ENCODE data around the gene FRK.

DNA sequence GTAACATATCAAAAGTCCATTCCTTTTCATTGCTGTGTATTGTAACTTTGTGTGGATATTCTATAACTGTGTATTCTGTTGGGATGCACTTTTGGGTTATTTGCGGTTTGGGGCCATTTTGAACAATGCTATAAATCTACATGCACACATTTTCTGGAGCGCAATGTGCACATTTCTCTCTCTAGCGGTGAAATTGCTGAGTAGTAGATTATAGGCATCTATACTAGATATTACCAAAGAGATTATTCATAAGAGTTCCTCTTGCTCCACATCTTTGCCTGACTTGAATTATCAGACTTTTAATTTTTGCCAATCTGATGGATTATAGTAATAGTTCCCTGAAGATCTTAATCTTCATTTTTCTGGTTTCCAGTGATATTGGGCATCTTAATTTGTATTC, 18.3 kb upstream of the FRK start:
- TF ChIP-seq, protein P1, sequence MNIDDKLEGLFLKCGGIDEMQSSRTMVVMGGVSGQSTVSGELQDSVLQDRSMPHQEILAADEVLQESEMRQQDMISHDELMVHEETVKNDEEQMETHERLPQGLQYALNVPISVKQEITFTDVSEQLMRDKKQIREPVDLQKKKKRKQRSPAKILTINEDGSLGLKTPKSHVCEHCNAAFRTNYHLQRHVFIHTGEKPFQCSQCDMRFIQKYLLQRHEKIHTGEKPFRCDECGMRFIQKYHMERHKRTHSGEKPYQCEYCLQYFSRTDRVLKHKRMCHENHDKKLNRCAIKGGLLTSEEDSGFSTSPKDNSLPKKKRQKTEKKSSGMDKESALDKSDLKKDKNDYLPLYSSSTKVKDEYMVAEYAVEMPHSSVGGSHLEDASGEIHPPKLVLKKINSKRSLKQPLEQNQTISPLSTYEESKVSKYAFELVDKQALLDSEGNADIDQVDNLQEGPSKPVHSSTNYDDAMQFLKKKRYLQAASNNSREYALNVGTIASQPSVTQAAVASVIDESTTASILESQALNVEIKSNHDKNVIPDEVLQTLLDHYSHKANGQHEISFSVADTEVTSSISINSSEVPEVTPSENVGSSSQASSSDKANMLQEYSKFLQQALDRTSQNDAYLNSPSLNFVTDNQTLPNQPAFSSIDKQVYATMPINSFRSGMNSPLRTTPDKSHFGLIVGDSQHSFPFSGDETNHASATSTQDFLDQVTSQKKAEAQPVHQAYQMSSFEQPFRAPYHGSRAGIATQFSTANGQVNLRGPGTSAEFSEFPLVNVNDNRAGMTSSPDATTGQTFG (tag by site-specific recombination; IDR thresholded peaks at IDR 0.05; ENCODE audit: borderline replicate concordance): no peak
- TF ChIP-seq, protein P2, sequence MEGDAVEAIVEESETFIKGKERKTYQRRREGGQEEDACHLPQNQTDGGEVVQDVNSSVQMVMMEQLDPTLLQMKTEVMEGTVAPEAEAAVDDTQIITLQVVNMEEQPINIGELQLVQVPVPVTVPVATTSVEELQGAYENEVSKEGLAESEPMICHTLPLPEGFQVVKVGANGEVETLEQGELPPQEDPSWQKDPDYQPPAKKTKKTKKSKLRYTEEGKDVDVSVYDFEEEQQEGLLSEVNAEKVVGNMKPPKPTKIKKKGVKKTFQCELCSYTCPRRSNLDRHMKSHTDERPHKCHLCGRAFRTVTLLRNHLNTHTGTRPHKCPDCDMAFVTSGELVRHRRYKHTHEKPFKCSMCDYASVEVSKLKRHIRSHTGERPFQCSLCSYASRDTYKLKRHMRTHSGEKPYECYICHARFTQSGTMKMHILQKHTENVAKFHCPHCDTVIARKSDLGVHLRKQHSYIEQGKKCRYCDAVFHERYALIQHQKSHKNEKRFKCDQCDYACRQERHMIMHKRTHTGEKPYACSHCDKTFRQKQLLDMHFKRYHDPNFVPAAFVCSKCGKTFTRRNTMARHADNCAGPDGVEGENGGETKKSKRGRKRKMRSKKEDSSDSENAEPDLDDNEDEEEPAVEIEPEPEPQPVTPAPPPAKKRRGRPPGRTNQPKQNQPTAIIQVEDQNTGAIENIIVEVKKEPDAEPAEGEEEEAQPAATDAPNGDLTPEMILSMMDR (tag by site-specific recombination; IDR thresholded peaks at IDR 0.05): no peak
- TF ChIP-seq ZNF174 (tag by site-specific recombination; IDR thresholded peaks at IDR 0.05) (no peak), REST (tag by site-specific recombination; IDR thresholded peaks at IDR 0.05) (no peak), SCRT2 (tag by site-specific recombination; IDR thresholded peaks at IDR 0.05) (no peak), SP2 (tag by site-specific recombination; IDR thresholded peaks at IDR 0.05) (no peak), ZNF544 (tag by site-specific recombination; IDR thresholded peaks at IDR 0.05) (no peak), ZNF76 (tag by site-specific recombination; IDR thresholded peaks at IDR 0.05; ENCODE audit: borderline replicate concordance, low read depth) (no peak), ZBTB44 (tag by site-specific recombination; IDR thresholded peaks at IDR 0.05) (no peak), ZSCAN30 (tag by site-specific recombination; IDR thresholded peaks at IDR 0.05) (no peak), HOXA7 (CRISPR knock-in tag; IDR thresholded peaks at IDR 0.05; ENCODE audit: borderline replicate concordance) (no peak), ZNF18 (tag by site-specific recombination; IDR thresholded peaks at IDR 0.05) (no peak), ZNF473 (tag by site-specific recombination; IDR thresholded peaks at IDR 0.05) (no peak)
- TF ChIP-seq, protein P3, sequence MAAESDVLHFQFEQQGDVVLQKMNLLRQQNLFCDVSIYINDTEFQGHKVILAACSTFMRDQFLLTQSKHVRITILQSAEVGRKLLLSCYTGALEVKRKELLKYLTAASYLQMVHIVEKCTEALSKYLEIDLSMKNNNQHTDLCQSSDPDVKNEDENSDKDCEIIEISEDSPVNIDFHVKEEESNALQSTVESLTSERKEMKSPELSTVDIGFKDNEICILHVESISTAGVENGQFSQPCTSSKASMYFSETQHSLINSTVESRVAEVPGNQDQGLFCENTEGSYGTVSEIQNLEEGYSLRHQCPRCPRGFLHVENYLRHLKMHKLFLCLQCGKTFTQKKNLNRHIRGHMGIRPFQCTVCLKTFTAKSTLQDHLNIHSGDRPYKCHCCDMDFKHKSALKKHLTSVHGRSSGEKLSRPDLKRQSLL (tag by site-specific recombination; IDR thresholded peaks at IDR 0.05): no peak

All from HEK293 (cell line).